GM15510 (cell line): ENCODE results near the gene PTBP3.

Experiments
- POLR2A ChIP-seq: IDR thresholded peaks from 3 replicates; pipeline ENCODE4 v1.6.1; 2011; ENCODE audit warnings: borderline replicate concordance; ENCODE audit not compliant: insufficient read length; ENCODE audit errors: extremely low read depth

PTBP3 gene

DNA sequence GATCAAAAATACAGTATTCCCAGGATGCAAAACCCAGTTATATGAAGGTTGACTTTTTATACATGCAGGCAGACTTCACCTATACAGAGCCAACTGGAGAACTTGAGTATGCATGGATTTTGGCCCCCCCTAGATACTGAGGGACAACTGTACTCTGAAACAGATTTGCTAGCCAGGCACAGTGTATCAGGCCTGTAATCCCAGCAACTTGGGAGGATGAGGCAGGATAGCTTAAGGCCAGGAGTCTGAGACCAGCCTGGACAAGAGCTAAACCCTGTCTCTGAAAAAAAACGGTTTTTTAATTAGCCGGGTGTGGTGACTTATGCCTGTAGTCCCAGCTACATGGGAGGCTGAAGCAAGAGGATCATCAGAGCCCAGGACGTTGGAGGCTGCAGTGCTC lies 21.9 kb downstream of the PTBP3 start:
- no peak for TF ChIP-seq POLR2A

DNA sequence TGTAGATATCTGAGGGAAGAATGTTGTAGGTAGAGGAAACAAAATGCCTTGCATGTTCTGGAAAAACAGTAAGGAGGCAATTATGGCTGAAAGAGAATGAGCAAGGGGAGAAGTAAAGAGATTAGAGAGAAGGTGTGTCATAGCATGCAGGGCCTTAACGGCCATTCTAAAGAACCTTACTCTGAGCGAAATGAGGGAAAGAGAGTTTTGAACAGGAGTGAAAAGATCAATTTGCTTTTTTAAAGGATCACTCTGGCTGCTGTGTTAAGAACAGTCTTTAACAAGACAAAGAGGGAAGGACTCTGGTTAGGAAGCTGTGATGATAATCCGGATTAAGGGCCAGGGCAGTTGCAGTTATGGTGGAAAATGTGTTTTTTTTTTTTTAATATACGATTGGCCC lies 22.6 kb downstream of the PTBP3 start:
- TF ChIP-seq POLR2A, result no peak

GRCh38 chr9:112308588-112308987 lies 24.8 kb downstream of the PTBP3 start:
- no peak for TF ChIP-seq POLR2A

DNA sequence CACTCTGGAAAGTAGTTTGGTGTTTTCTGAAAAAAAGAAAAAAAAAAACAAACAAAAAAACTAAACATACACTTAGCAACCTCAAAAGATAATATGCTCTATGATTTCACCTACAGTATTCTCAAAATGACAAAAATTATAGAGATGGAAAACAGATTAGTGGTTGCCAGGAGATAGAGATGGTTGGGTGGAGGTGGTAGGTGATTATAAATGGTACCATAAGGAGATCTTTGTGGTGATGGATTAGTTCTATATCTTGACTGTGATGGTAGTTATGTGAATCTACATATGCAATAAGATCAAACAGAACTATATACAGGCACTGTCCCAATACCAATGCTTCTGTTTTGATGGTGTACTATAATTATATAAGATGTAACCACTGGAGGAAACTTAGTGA lies 32.0 kb downstream of the PTBP3 start:
- no peak for TF ChIP-seq POLR2A

- TF ChIP-seq POLR2A, result no peak
Observed at GRCh38 chr9:112299514-112299913, 33.9 kb downstream of the PTBP3 start.

- no peak for TF ChIP-seq POLR2A
Observed at GRCh38 chr9:112296929-112297328, 36.5 kb downstream of the PTBP3 start.

- TF ChIP-seq POLR2A, result no peak
Observed at GRCh38 chr9:112295174-112295573, 38.2 kb downstream of the PTBP3 start.

DNA sequence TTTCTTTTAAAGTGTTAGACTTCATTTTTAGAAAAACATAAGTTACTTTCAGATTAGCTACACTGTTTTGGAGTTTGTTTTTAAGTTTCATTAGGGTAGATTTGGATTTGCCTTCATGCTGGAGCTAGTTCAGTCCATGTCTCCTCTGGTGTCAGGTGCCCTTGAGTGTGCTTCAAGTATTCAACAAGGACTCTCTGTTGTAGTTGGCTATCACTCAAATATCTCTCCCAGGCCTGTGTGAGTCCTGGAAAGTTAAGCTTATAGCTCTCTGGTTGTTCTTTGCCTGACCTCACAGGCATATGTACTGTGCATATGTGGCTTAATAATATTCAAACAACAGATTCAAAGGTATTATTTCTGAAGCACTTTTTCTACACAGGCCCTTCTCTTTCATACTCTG lies 45.4 kb downstream of the PTBP3 start:
- TF ChIP-seq POLR2A, result no peak

DNA sequence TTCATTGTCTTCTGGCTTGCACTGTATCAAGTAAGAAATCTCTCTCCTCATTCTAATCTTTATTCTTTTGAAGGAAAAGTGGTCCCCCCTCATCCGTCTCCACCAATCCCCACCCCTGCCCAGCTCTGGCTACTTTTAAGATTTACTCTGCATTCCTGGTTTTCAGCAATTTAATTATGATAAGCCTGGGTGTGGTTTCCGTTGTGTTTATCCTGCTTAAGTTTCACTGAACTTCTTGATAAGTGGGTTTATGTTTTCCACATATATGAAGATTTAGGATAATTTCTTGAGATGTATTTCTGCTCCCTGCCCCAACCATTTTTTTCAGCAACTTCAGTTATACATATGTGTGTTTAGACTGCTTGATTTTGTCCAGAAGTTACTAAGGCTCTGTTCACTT lies 46.5 kb downstream of the PTBP3 start:
- TF ChIP-seq POLR2A, result no peak

DNA sequence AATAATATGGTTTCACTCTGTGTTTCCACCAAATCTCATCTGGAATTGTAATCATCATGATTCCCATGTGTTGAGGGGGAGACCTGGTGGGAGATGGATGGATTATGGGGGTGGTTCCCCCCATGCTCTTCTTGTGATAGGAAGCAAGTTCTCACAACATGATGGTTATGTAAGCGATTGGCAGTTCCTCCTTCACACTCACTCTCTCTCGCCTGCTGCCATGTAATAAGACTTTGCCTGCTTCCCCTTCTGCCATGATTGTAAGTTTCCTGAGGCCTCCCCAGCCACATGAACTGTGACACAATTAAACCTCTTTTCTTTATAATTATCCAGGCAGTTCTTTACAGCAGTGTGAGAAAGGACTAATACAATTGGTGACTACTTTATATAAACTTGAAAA lies 48.4 kb downstream of the PTBP3 start:
- no peak for TF ChIP-seq POLR2A

DNA sequence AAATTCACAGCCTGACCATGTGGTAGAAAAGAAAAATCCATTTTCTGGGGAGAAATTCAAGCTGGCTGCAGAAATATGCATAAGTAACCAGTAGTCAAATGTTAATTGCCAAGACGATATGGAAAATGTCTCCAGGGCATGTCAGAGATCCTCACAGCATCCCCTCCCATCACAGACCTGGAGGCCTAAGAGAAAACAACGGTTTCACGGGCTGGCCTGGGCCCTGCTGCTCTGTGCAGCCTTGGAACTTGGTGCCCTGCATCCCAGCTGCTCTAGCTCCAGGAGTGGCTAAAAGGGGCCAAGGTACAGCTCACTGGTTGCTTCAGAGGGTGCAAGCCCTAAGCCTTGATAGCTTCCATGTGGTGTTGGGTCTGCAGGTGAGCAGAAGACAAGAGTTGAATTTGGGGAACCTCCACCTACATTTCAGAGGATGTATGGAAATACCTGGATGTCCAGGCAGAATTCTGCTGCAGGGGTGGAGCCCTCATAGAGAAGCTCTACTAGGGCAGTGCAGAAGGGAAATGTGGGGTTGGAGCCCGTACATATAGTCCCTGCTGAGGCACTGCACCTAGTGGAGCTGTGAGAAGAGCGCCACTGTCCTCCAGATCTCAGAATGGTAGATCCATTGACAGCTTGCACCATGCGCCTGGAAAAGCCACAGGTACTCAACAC lies 49.7 kb downstream of the PTBP3 start:
- no peak for TF ChIP-seq POLR2A

DNA sequence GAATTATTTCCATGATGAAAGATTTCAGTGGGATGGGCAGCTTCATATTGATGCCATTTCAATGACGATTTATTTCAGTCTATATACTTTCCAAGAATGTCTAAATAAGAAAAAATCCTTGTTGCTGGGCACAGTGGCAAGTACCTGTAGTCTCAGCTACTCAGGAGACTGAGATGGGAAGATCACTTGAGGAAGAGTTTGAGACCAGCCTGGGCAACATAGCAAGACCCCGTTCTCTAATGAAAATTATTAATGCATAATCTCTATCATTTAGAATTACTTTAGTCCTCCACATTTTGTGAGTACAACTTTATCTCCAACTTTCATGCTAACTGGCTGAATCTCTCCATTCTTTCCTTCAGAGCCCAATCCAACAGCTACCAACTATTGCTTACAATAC lies 52.5 kb downstream of the PTBP3 start:
- no peak for TF ChIP-seq POLR2A

DNA sequence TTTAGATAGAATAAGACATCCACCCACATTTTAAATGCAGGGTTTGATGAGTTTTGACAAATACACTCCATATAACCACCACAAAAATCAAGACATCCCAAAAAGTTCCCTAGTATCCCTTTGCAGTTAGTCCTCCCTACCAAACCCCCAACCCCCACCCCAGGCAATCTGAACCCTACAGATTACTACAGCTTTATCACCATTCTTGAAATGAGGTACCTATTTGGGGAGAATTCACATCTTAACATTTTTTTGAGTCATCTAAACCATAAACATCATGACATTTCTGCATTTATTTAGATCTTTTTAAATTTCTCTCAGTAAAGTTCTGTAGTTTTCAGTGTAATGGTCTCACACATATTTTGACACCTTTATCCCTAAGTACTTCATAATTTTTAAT lies 53.9 kb downstream of the PTBP3 start:
- no peak for TF ChIP-seq POLR2A

DNA sequence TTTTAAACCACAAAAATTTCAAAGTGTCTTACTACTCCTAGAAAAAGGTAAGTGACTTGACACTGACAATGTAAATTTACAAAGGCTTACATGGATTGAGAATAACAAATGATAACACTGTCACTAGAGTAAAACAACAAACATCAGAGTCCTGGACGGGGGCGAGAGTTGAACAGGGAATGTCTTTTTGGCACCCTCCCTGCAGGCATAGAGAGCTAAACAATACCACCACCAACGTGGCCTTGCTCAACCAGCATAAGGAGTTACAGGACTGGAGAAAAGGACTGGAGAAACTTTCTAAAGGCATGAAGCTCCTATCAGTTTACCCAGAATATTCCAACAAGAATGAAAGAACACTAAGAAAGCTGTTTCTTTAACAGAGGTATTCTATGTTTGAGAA lies 55.3 kb downstream of the PTBP3 start:
- no peak for TF ChIP-seq POLR2A

- TF ChIP-seq POLR2A, result no peak
Observed at GRCh38 chr9:112274600-112274999, 58.8 kb downstream of the PTBP3 start.

- no peak for TF ChIP-seq POLR2A
Observed at GRCh38 chr9:112273876-112274275, 59.5 kb downstream of the PTBP3 start.
